Epithelial cell of prostate (primary cell): ENCODE data around the gene PLA2G4E.
A peak's percentile ranks its signal among the peaks of the same experiment; 100 is the strongest.

Source experiments
- DNase-seq: peaks from one replicate; pipeline ENCODE4 v3.0.0-alpha.2; 2011; ENCODE audit warnings: low read depth, low spot score
- H3K27ac ChIP-seq: fragments of 450-650 bp; 2 replicates; pipeline ENCODE4 v1.5.1; 2017; ENCODE audit warnings: mild to moderate bottlenecking

The PLA2G4E gene

DNA sequence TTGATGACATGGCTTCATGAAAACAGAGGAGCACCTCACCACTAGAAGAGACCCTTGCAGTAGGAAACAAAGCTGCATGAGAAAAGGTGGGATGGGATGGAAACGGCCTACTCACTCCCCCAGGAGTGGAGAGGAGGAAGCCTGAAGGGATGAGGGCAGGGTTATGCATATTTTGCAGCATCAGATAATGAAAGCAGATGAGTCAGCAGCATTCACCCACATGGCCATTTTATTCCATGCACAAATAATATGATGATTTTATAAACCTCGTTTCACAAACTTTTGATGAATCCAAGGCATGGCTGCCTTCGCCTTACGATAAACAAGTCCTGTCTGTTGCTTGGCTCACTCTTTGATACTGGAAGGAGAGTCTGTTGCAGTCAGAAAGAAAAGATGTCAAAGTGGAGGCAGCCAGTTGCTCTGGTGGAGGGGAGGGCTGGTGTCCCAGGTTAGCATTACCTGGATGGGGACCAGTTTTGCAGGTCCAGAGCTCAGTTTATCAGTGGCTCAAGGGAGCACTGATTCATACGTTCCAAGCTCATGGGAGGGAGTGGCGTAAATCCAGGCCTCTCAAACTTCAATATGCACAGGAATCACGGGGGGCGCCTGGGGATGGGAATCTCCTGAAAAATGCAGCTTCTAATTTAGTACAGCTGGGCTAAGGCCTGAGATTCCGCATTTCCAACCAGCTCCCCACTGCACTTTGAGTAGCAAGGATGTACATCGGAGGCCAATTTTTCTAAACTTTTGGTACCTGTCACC, 39.3 kb downstream of the PLA2G4E start:
- DNase-seq = no peak
- no peak overlapping the region for H3K27ac ChIP-seq

DNA sequence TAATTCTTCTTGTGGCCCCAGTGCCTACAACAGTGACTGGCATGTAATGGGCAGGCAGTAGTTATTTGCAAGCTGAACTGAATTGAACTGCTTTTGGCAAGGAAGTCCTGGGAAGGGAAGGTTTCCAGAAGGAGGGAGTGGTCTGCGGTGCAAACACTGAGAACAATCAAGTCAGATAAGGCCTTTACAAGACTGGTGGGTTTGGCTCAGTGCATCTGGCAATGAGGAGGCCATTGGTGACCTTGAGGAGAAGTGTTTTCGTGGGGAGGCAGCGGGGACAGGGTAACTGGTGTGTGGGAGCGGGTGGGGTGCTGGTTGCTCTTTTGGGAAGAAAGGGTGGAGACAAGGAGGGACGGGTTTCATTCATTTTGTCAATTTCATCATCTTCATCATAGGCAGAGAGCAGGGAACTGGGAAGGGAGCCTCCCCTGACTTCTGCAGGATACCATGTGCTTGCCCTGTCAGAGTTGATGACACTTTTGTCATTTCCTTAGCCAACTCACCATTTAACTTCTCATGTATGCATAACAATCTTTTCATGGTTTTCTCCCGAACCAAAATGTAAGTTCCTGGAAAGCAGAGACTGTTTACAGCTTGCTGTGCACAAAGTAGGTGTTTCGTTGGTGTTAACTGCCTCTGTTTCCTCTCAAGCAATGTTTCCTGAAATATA, 40.1 kb downstream of the PLA2G4E start:
- no peak for DNase-seq
- no peak overlapping the region for H3K27ac ChIP-seq

DNA sequence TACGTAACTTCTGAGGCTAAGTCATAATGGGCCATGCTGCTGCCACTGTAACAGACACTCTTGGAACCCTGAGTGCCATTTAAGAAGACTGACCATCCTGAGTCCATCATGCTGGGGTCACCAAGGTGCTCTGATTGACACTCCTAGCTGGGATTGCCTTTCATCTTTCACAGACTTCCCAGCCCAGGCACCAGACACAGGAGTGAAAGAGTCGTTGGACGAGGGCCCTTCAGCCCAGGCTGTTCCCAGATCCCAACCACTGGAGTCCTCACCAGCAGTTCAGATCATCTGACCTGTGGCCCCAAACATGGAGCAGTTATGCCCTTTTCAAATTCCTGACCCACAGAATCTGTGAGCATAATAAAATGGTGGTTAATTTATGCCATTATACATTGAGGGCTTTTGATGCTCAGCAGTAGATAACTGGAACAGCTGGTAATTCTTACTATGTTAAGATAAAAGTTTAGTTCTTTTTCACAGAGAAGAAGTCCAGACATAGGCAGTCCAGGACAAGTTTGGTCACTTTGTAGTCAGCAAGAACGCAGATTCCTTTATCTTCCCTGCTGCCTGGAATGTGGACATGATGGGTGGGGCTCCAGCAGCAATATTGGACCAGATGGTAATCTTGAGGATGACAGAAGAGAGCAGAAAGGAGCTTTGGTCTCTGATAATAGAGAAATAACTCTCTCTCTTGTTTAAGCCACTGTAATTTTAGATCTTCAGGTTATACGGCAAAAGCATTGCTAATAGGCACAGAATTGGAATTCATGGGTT, 41.2 kb downstream of the PLA2G4E start:
- peak overlapping the region; percentile 18 for H3K27ac ChIP-seq

DNA sequence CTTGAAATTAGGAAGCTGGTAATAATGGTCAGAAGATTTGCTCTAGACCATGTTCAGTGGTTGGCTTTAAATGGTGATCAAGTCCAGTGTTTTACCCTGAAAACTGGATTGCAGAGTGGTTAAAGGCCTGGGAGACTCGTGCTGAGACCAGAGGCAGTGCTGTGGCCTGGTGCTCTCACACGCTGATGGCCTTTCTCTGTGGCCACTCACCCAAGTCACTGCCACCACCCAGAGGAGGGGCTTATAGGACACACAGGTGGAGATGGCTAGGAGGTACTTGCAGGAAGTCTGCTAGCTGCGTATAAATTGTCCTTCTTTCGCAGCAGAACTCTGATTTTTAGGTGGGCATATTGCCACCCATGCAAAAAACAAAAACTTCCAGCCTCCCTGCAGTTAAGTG, 42.3 kb downstream of the PLA2G4E start:
- DNase-seq = no peak

More for the DNA sequence above, 41.2 kb downstream of the PLA2G4E start:
- DNase-seq = no peak

DNA sequence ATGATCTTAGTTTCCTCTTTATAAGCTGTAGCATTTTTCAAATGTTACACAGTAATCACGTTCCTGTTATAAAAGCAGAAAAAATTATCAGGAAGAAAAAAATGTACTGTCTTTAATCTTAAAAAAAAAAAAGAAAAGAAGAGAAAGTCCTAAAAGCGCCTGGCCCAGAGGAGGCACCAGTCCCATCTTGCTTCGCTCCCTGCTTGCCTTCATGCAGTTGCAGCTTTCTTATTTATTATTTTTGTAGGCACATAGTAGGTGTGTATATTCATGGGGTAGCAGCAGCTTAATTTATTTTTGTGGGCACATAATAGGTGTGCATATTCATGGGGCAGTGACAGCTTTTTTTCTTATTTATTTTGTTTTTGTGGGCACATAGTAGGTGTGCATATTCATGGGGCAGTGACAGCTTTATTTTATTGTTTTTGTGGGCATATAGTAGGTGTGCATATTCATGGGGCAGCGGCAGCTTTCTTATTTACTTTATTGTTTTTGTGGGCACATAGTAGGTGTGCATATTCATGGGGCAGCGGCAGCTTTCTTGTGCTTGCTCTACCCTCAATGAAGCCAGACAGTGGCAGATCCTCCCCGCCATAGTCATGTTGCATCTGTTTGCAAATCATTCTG, 43.0 kb downstream of the PLA2G4E start:
- no peak for DNase-seq
- no peak overlapping the region for H3K27ac ChIP-seq

More for the DNA sequence above, 42.3 kb downstream of the PLA2G4E start:
- no peak overlapping the region for H3K27ac ChIP-seq

DNA sequence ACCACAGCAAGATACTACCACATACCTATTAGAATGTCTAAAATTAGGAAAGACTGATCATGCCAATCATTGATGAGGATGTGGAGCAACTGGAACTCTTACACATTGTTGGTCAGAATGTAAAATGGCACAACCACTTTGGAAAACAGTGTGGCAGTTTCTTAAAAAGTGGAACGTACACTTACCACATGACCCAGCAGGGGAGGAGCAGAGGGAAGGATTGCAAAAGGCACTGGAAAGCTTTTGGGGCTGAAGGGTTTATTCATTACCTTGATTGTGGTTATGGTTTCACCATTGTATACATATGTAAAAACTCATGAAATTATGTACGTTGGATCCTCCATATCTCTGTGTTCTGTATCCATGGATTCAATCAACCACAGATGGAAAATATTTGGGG, 45.2 kb downstream of the PLA2G4E start:
- no peak overlapping the region for H3K27ac ChIP-seq
- no peak for DNase-seq

DNA sequence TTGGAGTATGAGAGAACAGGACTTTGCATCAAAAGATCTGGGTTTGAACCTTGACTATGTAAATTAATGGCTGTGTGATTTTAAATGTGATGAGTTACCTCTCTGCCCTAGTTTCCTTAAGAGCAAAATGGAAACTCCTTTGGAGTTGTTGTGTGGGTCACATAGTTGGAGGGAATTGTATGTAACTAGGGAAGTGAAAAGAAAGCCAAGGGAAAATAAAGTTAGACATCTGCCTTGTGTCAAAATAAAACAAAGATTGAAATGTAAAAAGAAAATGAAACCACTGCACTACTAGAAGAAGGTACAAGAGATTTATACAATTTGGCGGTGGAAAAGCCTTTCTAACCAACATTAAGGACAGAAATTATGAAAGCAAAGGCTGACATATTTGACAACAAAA, 46.8 kb downstream of the PLA2G4E start:
- no peak overlapping the region for H3K27ac ChIP-seq
- no peak for DNase-seq

DNA sequence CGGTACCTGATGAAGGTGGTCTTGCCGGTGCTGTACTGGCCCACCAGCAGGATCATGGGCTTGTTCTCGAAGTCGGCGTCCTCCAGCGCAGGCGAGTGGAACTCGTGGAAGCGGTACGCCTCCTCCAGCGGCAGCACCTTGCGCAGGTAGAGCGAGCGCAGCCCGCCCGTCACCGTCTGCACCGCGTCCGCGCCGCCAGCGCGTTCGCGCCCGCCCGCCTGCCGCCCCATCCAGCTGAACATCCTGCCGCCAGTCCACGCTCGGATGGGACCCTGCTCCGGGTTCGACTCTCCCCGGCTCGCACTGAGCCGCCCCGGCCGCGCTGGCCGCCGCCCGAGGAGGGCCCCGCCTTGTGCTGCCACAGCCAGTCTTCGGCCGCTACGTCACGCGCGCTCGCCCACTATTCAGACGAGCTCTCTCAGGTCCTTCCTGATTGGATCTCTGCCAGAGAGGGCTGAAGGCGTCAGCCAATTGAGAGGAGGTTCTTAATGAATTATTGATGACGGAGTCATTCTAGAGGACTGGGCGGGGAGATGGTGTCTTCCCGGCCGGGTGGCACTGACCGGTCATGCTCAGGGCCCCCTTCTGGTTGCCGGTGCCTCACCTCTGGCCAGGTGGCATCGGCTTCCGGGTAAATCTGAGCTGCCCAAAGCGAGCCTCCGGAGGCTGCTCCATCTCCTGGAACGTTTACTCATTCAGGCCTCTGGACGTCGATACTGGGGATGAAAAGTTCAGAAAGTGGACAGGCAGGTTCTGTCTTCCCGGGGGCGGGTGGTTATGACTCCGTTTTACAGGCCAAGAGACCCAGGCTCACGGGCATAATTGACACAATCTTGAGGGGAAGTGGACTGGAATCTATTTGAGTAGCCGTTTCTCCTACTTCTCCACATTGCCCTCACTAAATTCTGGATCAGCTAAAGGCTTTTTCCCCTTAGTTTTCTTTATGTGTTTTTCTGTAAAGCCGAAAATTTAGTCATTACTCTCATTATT, 48.3 kb downstream of the PLA2G4E start, which contains the start of gene EHD4:
Gene EHD4, minus strand, starts transcription at position 305 of the 990 bp plus-strand sequence. Its CDS starts 63 bp downstream, at position 242.
- peak within 1 kb of the TSS; percentile 71 for H3K27ac ChIP-seq
- DNase-seq = peak; percentile 90

DNA sequence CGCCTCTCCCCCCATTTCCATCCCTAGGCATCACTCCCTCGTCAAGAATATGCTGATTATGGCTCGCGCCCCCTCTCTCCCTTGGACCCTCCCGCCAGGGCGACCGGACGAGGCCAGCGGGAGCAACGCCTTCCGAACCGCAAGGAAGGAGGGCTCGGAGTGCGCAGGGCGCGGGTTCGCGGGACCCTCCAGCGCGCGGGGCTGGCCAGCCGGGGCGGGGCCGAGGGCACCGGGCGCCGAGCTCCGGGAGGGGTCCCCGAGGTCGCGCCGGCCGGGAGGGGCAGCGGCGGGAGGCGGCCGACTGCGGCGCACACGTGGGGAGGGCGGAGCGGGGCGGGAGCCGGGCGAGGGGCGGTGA, 49.0 kb downstream of the PLA2G4E start:
- no peak for DNase-seq
- H3K27ac ChIP-seq = peak overlapping the region; percentile 71

DNA sequence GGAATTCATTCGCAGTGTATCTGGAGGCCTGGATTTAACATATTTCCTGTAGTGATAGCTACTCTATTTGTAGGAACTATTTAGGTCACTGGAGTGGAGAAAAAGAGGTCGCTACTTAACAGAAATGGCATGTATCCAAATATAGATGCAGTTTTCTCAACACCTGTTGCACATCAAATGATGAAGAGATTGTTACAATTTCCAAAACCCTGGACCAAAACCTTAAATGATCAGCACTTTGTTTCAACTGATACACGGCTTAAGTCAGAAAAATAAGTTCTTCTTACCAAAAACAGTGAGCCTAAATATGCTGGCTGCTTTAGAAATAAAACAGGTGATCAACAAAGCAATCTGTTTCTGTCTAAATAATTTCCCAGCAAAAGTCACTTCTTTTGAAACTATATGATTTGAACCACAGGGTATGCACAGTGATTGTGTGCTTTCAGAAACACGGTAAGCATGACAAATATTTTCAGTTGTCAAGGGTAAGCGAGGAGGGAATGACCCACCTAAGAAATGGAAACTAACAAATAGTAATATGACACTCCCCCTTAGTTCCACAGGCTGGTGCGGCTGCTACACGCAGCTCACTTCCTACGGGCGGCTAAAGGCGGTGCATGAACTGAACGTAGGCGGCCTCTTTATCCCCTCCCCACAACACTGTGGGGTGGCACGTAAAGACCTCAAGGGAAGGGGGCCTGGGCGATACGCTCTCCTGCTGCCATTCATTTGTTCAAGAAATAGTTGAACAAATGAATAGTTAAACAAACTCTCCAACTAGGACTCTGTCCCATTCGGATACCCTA, 49.5 kb downstream of the PLA2G4E start:
- H3K27ac ChIP-seq = peak overlapping the region; percentile 71
- no peak for DNase-seq

DNA sequence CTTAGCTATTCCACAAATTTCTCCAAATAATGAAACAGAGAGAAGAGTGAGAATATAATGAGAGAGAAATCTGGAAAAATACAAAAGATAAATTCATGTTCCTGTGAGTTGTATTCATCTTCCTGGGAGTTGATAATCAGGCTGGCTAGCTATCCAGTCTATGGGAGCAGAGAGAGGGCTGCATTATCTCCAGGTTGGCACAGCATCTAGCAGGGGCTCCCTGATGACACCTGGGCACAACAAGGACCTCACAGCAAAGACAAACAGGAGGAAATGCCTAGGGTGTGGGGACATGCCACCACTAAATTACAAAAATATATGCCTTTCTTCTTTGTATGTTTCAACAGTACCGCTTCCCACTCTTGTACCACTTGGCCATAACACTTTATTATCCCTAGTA, 50.4 kb downstream of the PLA2G4E start:
- no peak for DNase-seq
- H3K27ac ChIP-seq = peak overlapping the region; percentile 71

DNA sequence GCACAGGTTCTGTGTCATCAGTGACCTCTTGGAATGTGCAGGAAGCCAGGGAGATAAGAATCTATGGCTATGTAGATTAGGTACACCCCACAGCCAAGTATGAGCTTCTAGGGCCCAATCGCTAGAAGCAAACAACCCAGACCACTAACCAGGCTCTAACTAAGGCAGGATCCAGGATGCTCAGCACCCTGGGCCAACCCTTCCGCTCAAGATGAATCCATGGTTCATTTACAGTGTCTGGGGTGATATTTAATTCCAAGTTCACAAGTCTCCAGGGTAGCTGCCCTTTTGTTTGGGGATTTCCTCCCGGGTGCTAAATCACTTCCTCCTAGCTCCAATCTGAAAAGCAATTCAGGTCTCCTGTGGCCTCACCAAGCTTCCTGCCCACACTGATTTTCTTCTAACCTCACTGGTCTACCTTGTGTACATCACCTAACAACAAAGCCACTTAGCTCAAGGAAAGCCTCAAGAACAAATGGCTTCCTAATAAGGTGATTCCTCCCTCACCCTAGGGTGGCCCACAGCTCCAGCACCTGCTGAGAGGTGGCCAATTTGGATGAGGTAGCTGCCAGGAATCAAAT, 50.9 kb downstream of the PLA2G4E start:
- no peak for DNase-seq
- H3K27ac ChIP-seq = peak overlapping the region; percentile 71

DNA sequence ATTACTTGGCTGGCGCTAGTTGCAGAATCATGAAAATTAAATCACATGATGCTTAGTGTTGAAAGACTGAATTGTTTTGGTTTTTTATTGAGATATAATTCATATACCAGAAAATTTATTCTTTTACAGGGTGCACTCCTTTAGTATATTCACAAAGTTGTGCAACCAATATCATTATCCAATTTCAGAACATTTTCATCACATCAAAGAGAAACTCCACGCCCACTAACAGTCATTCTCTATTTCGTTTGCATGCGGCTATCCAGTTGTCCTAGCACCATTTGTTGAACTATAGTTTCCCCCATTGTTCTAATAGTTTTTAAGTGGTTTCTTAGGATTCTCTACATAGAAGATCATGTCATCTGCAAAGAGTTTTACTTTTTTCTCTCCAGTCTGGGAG, 52.1 kb downstream of the PLA2G4E start:
- DNase-seq = no peak
- H3K27ac ChIP-seq = peak overlapping the region; percentile 71

DNA sequence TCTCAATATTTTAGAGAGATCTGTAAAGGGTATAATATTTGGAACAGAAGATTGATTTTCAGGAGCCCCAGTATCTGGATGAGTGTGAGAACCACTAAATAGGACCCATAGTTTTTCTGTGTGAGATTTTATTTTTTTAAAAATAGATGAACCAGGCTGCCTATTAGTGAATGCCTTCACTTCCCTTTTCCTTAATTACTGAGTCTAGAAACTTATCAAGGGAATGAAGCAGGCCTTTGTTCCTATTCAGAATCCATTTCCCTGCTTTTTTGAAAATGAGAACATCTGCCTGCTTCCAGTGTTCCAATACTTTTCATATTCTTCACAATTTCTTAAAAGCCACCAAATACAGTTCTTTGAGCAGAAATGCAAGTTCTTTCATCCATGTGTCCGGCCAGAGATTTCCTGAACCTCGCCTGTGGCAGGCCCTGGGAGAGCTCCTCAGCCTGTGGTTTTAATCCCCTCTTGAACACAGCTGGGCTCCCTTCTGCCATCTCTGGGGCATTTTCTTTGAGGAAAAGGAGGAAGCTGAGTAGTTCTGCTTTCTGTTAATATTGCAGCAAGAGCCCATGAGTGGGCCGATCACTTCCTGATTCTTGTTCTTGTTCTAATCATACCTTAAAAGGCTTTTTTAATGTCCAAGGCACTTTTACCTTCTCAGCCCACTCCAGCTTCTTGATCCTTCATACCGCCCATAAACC, 53.2 kb downstream of the PLA2G4E start:
- peak overlapping the region; percentile 71 for H3K27ac ChIP-seq
- no peak for DNase-seq

DNA sequence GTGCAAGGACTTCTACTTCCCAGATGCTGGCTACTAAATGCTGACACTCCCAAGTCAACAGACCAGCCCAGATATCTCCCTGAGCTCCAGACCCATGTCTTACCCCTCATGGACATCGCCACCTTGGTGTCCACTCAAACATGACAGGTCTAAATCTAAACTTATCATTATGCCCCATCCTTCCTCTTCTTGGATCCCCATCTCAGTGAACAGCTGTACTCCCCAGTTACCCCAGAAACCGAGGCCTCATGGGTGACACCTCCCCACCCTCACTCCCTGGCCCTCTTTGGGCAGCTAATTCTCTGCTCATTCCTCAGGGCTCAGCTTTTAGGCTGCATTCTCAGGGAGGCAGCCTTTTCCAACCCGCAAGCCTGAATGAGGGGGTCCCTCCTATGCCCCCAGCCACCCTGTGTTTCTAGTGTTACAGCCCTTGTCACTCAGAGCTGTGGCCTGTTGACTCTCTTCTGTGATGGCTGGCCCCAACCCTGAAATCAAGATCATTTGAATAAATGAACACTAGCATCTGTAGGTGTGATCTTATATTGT, 53.8 kb downstream of the PLA2G4E start:
- no peak for DNase-seq
- no peak overlapping the region for H3K27ac ChIP-seq

DNA sequence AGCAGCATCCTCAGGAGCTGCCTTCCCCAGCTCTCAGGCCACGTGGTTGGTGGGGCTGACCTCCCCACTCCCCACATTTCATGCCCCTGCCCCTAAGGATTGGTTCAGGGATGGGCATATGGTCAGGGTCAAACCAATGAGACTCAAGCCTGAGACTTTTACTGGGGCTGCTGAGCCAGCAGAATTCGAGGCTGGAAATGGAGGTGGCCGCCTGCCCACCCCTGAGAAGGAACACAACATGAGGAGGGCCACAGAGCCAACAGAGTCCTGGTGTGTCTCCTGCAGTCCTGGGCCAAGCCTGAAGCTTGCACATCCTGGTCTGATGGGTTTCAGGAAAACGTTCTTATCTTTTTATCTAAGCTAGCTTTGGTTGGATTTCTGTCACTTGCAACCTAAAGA, 54.4 kb downstream of the PLA2G4E start:
- no peak for DNase-seq
- H3K27ac ChIP-seq = no peak overlapping the region
